Activated CD4-positive, alpha-beta T cell treated with anti-CD3 and anti-CD28 coated beads, Interleukin-2, amount 50 U/mL, for 24 hours (primary cell): ENCODE results near the gene MARK3.

ENCODE experiments used
- DNase-seq, 2 donors: peaks; one replicate each; pipeline ENCODE4 v3.0.0-alpha.2; 2020; ENCODE audit warnings: low read depth in 1 of 2, low spot score in 1 of 2

The MARK3 gene

GRCh38 chr14:103535081-103535890 lies 150.1 kb downstream of the MARK3 start:
- no peak for DNase-seq

GRCh38 chr14:103535891-103536565 lies 150.8 kb downstream of the MARK3 start:
- no peak for DNase-seq

- DNase-seq: no peak
Observed at GRCh38 chr14:103536693-103537092, 151.5 kb downstream of the MARK3 start.

GRCh38 chr14:103537175-103537990 lies 152.2 kb downstream of the MARK3 start:
- DNase-seq: no peak

- DNase-seq: no peak
Observed at GRCh38 chr14:103538291-103539055, 153.3 kb downstream of the MARK3 start.

- DNase-seq: no peak
Observed at GRCh38 chr14:103539056-103539825, 154.0 kb downstream of the MARK3 start.

GRCh38 chr14:103540821-103541708 lies 155.8 kb downstream of the MARK3 start:
- no peak for DNase-seq

- no peak for DNase-seq
Observed at GRCh38 chr14:103541709-103542604, 156.7 kb downstream of the MARK3 start.

- DNase-seq: no peak
Observed at GRCh38 chr14:103542605-103543088, 157.4 kb downstream of the MARK3 start.

- DNase-seq: no peak
Observed at GRCh38 chr14:103543140-103543539, 157.9 kb downstream of the MARK3 start.

GRCh38 chr14:103543721-103544387 lies 158.6 kb downstream of the MARK3 start:
- DNase-seq: no peak

- no peak for DNase-seq
Observed at GRCh38 chr14:103544388-103545218, 159.4 kb downstream of the MARK3 start.

- DNase-seq: no peak
Observed at GRCh38 chr14:103545219-103545914, 160.2 kb downstream of the MARK3 start.

- DNase-seq: no peak
Observed at GRCh38 chr14:103545915-103546651, 160.9 kb downstream of the MARK3 start.
